ENCODE results near the gene SPATA46. TPM values are rescaled to one million over a fixed set of nuclear protein-coding genes. Genes with fewer than 3 reads are reported as not detected.

The SPATA46 gene
- polyA plus RNA-seq, 4 donors = 0.39 to 1.6 (median 0.85) TPM

Other genes with a start within 250 kb of the SPATA46 start
- gene C1orf226, start 4.9 kb upstream of the SPATA46 start, polyA plus RNA-seq (ENCODE audit: insufficient read length in 4 of 4) = 10 to 100 TPM; 15.7 to 21.3 (median 17.8) TPM
- under 1 TPM; 0.14 to 0.49 (median 0.20) TPM for gene SH2D1B, start 35.3 kb upstream of the SPATA46 start, polyA plus RNA-seq (ENCODE audit: insufficient read length in 4 of 4)
- gene UHMK1, start 121.0 kb upstream of the SPATA46 start, polyA plus RNA-seq (ENCODE audit: insufficient read length in 4 of 4) = 10 to 100 TPM; 32.6 to 44.4 (median 42.3) TPM
- 10 to 100 TPM; 32.8 to 35.3 (median 34.1) TPM for gene UAP1, start 184.9 kb upstream of the SPATA46 start, polyA plus RNA-seq (ENCODE audit: insufficient read length in 4 of 4)